Breast epithelium (tissue), 3 donors: ENCODE results near the gene PTPN22.

Source experiments
- CTCF ChIP-seq, 3 donors: fragments of 450-650 bp; IDR thresholded peaks; one replicate each; pipeline ENCODE4 v1.5.1; 2016 to 2017; ENCODE audit warnings: antibody characterized with exemption in 3 of 3, mild to moderate bottlenecking in 3 of 3, moderate library complexity in 3 of 3
- POLR2A ChIP-seq: fragments of 450-650 bp; IDR thresholded peaks from one replicate; pipeline ENCODE4 v1.6.1; 2016; ENCODE audit warnings: antibody characterized with exemption, mild to moderate bottlenecking, moderate library complexity
- POLR2AphosphoS5 ChIP-seq, 3 donors: sonication (generic); formaldehyde crosslinking; IDR thresholded peaks; one replicate each; pipeline ENCODE4 v1.6.1; 2017; ENCODE audit warnings: antibody characterized with exemption in 3 of 3

DNA sequence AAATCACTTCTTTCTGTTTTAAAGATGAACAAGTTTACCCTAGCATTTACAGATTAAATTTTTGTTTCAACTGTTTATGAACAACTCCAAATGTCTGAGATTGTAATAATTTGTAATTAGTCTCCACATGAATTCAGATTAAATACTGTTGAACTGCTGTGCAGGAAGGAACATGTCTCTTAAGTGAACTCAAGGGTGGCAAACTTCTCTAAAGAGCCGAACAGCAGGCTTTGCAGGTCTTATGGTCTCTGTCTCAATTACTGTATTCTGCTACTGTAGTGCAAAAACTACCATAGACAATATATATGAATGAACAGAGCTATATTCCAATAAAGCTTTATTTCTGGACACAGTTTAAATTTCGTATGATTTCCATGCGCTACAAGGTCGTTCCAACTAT is 65.9 kb downstream of the PTPN22 start:
- no peak for TF ChIP-seq CTCF (IDR thresholded peaks at IDR 0.05)
- no peak for TF ChIP-seq POLR2A
- no peak for TF ChIP-seq POLR2AphosphoS5 (IDR thresholded peaks at IDR 0.05)
